GM18870 (cell line): ENCODE results near the gene APOBEC2.

Experiments used
- ATAC-seq: cut with Tn5 transposase; IDR thresholded peaks from one replicate; pipeline ENCODE4 v1.9.1; 2021; ENCODE audit warnings: moderate library complexity; ENCODE audit not compliant: unreplicated experiment

The APOBEC2 gene

DNA sequence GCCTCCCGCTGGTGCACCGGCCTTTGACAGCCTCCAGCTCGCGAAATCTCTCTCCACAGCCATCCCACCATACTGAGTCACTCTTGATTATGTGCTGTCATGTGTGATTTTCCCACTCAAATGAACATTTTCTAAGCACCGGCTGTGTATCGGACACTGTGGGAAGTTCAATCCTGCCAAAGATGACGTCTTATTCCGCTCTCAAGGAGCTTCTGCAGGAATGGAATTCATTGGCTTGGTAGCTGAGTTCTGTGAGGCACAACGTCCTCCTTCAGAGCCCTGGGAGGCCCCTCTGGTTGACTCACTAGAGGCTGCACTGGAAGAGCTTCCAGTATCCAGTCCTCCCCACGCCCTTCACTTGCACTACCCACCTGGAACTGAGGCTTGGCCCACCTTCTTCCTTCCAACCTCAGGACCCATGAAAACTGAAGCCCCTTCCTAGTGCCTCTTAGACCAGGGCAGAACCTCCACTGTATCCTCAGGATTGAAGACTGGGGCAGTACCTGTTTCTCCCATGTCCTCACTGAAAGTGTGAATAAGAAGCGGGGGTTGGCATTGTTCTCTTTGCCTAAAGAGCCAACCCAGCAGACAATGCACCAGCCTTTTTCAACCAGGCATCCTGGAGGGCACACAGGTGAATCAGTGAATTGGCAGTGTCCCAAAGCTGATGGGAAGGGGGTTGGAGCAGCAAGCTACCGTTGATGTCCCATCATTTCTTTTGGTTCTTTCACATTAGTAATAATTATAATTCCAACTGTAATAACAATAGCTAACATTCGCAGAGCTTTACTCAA lies 15.7 kb upstream of the APOBEC2 start:
- no peak for ATAC-seq

DNA sequence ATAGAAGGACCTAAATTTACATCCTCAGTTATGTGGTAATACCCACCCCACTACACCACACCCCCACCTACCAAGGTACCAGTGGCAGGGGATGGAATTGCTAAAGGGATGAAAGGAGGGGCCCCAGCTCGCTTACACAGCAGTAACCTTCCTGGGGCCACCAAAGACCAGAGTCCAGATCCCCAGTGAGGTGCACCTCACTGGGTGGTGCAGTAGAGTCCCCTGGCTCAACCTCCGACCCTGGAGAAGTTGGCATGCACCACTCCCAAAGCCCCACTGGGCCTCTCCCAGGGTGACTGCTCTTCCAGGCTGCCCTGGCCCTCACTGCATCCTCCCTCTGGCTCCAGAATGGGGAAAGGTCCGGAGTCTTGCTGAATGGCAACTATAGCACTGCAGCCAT lies 14.8 kb upstream of the APOBEC2 start:
- no peak for ATAC-seq

DNA sequence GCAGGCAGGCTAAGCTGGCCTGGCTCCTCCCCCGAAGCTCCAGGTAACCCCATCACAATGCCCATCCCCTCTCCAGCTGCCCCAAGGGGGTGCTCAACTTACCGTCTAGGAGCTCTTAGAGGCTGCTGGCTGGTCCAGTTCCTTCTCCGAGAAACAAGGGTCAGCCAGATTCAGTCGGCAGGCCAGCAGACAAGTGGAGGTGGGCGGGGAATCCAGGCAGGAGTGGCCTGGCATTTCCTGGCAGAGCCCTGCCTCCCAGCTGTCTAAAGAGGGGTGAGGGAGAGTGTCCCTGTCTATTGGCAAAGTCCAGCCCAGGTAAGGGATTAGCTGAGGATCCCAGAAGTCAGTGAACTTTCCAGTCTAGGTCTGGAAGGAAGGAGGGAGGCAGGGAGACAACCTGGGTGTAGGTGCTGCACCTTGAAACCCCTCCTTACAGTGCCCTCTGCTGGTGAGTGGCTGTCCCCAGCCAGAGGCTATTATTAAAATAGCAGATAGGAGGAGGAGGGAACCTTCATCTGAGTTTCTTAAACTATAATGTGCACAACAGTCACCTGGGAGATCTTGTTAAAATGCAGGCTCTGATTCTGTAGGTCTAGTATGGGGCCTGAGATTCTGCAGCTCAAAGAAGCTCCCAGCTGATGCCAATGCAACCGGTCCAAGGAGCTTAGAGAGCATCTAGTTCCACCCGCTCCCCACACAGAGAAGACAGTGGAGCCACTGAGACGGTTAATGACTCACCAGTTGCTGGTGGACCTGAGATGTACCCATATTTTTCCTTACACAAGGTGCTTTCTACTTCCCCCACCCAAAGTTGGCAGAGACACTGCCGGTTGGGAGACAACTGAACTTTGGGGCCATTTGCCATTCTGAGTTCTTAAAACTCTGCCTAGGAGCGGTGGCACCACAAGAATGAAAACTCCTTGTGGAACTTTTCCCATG lies 13.7 kb upstream of the APOBEC2 start, which contains the start of gene UNC5CL:
Gene UNC5CL, minus strand, starts transcription at position 162 of the 939 bp plus-strand sequence. CDS start 4,147 bp downstream, outside the sequence.
- ATAC-seq: no peak

DNA sequence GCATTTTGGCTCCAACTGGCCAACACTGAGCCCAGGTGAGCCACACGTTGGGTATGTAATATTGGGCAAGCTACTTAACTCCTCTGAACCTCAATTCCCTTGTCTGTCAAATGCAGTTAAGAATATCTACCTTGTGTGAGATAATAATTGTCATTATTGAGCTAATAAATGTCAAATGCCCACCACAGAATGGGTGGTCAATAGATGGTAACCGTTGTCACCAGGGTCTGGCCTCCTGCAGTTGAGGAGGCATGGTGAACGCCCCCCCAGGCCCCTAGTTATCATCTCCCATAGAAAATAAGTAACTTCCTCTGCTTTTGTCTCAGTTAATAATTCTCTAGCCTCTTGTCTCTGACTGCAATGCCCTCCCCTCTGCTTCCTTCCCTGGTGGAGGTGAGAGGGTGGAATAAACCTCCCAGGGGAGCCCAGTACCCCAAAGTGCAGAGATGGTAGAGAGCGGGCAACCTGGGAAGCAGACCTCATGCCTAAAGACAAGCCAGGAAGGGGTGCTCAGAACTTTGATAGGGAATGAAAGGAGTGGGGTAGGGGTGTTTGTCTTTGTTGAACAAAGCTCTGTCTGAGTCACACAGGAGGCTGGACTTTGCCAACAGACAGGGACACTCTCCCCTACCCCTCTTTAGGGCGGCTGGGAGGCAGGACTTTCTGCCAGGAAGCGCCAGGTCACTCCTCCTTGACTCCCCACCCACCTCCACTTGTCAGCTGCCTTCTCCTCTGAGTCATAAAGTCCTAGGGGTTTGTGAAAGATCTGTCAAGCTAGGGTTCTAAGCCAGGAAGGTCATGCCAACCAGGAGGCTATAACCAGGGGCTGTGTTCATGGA lies 12.7 kb upstream of the APOBEC2 start:
- ATAC-seq: no peak

DNA sequence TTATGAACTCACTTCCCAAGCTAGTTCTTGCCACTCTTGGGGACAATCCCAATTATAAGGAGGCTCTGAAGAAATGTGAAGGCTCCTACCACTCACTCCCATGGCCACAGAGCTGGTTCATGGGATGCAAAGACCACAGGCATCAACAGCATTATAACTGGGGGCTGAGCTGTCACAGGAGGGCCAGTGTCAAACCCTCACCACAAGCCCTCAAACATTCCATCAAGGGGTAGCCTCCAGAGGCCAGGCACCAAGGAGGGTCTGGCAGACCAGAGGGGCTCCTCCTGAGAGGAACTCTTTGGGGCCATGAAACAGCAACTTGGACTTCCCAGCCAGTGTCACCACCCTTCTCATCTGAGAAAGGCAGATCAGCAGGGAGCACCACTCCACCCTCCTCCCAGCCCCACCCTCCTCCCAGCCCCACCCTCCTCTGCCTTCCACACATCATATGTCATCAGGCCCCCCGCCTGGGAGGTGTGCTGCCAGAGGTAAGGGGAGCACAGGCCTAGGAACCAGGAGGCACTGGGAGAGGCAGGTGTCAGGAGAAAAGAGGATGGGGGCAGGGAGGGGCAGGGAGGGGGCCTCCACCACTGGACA lies 12.0 kb upstream of the APOBEC2 start:
- ATAC-seq: no peak

DNA sequence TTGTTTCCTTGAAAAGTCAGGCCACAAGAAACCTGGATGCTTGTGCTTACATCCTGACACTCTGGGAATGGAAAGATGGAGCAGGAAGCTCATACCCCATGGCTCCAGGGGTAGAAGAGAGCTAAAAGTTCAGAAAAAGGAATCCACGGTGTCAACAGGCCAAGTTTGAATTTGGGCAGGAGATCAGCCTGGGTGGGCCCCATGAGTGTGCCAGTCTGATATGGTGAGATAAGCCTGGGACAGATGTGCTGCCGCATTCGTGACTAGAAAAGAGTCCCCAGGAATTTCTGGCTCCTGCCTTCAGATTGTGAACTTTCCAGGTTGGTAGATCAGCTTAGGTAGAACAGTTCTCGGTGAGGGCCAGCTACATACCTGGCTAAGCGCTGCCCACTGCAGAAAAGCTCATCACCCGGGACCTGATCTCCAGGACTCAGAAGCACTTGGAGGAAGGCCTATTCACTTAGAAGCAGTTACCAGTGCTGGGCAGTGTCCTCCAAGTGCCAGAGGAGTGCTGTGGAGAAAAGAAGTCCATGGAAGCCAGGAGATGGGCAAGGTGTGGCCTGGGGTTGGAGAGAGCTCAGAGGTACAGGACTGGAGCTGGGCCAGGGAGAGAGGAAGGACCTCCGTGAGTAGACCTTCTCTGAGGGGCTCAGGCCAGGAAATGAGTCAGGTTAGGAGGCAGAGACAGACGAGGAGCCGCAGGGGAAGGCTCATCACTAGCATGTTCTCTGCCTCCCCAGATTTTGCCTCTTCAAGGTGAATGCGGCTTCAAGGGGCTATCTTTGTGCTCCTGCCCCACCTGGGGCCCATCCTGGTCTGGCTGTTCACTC lies 10.6 kb upstream of the APOBEC2 start, which contains the start of gene TSPO2:
Gene TSPO2, plus strand, starts transcription at position 242 of the 830 bp plus-strand sequence. Its CDS starts 519 bp downstream, at position 761.
- ATAC-seq: no peak

DNA sequence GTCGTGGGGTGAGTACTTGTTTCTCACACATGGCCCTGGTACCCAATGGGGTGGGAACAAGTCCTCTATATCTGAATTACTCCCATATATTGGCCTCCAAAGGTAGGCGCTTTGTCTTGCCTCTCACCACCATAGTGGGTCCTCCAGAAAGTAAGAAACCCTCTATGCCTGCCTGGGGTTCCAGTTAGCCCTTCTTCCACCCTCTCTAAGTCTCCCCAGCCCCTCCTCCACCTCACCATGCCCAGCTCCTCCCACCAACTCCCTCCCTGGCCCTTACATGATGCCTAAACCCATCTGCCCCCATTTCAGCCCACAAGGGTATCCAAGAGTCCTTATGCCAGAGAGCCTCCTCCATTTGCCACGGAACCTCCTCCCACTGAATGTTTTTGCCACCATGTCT lies 9.9 kb upstream of the APOBEC2 start:
- ATAC-seq: no peak

DNA sequence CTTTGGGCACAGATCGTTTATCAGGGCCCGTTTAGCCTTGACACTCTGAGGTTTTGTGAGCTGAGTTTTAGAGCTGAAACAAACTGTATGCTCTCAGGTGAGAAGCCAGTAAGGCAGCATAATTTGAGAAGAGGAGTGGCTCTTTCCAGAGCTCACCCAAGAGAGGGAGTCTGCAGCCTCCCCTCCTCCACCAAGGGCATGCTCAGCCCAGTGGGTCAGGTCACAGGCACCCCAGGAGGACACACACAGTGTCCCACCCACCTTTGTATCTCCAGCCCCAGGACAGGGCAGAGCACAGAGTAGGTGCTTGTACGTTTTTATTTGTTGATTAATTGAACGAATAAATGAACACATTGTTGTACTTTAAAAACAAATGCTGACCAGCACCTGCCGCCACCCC lies 7.3 kb upstream of the APOBEC2 start:
- no peak for ATAC-seq

DNA sequence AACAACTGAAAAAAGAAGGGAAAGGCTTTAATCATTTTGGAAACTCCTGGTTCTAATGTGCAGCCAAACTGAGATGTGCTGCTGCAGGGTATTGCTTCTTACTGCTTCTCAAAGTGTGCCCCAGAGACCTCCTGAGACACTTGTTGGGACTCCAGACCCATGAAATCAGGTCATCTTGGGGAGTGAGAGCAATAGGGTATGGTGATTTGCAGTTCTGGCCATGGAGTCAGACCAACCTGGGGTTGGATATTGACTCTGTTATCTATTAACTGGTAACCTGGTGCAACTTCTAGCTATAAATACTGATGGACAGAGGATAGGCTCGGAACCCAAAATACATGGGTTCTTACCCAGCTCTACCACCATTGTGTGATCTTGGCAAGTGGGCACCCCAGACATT lies 6.9 kb upstream of the APOBEC2 start:
- ATAC-seq: no peak

DNA sequence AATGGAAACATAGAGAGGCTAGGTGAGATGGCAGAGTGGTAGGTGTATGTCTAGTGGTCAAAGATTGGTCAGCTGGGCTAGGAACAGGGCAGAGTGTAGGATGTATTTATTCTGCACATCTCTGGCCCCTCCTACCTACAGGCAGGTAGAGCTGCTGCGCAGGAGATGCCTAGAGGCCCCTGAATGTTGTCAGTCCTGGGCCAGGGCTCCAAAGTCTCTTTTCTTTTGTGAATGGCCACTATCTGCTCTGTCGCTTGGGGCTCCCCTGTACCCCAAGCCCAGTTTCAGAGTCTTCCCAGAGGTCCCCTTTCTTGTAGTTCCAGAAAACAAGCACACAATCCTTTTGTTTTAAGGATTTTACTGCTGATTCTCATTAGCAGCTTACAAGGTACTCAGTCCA lies 5.7 kb upstream of the APOBEC2 start:
- no peak for ATAC-seq

DNA sequence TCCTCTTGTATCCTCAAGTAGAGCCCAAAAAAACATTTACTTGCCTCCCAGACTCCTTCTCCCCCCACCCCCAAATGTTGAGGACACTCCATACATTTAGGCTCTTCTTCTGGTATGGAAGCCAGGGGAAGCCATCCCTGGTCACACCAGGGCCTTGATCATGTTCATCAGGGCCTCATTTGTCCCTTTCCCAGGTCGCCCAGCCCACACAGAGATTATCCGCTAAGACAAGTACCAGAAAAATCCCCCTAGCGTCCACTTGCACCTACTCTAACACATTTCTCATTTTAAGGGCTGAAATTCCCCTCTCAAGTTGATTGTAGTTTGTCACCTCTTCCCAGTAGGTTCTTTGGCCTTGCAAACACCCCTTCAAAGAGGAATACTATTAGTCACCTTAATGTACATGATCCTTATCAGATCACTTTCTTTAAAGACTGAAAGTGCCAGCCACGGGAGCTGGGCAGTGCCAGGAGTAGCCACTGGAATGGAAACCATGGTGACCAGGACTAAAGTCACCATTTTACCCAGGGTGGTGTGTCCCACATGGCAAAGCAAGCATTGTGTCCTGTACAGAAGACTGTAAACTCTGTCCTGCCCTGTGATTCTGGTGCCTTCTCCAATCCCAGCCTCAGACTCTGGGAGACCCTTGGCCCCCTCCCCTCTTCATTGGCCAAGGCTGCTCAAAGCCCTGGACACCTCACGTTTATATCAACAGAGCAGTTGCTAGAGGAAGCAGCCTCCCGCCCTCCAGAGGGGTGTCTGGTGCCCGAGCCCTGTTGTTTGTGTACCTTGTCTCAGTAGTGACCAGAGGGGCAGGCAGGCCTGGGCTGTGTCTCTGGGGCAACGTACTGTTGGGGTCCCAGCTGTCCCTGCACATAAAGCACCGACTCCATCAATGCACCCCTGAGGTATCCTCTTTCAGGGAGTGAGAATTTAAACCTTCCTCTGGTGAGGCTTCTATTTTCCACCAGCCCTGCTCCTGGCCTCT lies 5.0 kb upstream of the APOBEC2 start:
- no peak for ATAC-seq

DNA sequence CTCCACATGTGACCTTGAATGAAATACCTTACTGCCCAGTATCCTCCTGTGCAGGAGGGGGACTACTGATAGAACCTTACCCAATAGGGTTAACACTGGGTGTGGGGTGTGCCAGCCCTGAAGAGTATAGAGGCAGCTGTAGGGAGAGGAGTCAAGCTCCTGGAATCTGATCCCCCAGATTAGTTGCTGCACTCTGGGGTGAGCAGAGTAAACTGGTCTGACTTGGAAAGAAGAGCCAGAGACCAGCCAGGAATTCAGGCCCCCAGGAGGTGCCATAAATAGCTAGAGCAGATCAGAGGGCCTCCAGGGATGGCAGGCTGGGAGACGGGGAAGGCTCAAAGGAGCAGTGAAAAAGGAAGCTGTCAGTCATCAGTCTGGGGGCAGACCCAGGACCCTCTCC lies 3.5 kb upstream of the APOBEC2 start:
- ATAC-seq: no peak

DNA sequence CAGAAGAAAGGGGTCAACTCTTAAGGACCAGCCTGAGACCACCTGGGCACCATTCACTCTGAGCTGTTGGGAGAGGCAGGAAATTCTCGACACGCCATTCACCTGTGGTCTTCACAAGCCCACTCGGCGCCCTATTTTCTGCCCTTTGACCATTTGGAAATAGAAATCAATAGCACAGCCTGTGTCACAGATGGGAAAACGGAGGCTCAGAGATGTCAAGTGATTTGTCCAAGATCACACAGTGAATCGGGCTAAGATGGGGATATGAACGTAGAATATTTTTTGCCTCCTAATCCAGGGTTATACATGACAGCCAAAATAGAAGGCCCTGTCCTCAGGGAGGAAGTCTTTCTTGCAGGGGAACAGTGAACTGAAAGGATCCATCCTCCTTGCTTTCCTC lies 3.0 kb upstream of the APOBEC2 start:
- ATAC-seq: no peak

DNA sequence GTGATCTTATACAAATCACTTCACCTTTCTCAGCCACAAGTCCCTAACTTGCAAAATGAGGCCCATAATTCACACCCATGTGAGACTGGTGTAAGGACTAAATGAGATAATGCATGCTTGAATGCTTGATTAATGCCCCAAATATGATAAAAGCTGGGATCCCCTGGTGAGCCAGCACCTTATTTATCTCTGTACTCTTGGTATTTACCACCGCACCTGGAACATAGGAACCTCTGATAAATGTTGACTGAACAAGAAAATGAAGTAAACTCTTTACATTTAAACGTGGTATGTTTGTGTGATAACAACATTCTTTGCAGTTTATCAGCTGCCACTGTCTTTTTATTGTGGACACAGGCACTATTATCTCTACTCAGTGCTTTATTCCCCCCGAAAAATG lies 2.5 kb upstream of the APOBEC2 start:
- no peak for ATAC-seq

DNA sequence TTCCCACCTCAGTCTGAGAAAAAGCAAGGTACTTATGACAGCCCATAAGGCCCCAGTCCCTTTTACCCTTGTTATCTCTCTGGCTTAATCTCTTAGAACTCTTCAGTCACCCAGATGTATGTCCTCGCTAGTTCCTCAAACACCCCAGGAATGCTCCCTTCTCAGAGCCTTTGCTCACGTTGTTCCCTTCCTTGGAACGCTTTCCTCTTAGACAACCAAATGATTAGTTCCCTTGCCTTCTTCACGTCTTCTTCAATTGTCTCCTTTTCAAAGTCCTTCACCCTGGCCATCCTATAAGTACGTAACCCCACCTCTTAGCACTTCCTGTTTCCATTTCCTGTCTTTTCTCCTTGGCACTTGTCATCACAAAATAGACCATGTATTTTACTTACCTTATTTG lies 1.1 kb upstream of the APOBEC2 start:
- ATAC-seq: no peak

DNA sequence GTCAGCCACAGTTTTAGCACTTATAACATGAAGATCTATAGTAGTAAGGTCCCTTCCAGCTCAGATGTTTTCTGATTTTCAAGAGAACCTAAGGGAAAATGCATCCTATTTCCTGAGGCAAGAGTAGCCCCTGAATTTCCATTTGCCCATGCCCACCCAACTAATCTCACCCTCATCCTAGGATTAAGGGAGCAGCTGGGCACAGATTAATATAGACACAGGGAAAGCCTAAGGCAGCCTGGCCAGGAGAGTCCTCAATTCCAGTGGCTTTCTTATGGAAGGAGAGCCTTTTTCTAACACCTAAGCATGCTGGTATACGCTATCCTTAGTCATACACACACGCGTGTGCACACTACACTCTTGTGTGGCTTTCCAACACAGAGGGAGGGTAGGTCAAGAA lies 1.5 kb downstream of the APOBEC2 start:
- ATAC-seq: no peak

DNA sequence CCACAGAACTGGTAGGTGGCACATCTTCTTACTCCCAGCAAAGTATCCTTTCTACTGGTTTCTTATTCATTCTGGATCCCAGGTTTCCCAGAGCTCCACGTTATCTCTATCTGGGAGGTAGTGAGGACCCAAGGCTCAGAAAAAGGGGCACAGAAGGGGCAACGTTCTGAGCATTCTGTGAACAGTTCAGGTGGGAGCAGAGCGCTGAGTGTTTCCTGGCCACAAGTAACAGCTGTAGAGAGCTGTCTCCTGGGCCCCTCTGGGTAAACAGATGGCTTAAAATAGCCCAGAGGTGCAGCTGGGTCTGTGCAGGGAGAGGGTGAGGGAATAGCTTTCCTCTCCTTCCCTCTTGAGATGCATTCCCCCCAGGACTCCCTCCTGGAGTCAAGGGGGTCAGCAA lies 2.1 kb downstream of the APOBEC2 start:
- no peak for ATAC-seq

DNA sequence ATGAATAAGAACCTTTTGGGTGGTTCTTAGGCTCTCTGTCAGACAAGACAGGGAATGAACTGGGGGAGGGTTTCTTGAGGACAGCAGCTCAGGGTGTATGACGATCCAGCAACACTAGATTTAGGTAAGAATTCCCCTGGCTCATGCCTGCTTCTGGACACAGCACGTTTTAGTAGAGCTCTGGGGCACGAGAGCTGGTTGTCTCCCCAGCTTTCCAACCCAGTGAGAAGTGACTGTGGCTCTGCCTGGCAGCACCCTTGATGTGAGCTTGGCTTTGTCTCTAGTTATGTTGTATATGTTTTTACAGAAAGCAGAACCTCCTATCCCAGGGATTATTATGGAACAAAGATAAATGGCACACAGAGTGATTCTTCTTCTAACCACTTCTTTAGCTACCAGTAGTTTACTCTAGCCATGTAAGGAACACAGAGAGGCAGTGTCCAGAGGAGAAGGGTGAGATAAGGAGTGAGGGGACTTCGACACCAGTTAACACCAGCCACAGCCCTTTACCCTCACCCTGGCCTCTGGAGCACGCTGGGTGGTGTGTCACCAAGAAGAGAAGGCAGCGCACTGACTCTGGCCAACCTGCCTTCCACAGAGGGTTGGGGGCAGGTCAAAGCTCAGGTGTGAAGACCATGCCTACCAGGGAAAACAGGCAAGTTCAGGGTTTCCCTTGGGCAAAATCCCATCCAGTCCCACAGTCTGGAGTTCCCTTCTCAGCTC lies 3.9 kb downstream of the APOBEC2 start:
- no peak for ATAC-seq
